ENCODE measurements around the gene CXCR5.

The CXCR5 gene

DNA sequence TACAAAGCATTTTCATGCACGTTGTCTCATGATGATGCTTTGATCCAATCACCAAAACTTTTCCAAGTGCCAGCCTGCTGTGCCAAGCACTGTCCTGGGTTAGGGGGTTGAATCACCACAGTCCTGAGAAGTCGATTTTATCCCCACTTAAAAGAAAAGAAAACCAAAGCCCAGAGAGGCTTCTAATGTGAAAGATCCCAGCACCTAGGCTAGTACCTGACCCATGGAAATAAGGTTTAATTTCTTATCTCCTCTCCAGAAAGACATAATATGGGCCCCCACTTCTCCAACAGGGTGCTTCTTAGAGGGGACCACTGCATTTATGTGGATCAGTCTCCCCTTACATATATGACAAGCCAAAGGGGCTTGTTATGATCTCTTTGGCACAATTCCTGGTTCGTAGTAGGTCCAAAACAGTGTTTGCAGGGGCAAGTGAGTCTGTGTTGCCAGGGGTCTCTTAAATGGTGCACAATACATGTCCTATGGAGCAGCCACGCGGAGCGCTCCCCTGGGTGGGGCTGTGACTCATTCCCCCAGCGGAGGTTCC, 43.9 kb downstream of the CXCR5 start:
- DNase-seq (ENCODE audit: low read depth in 2 of 2): no peak

GRCh38 chr11:118928101-118928869, 44.6 kb downstream of the CXCR5 start:
- DNase-seq (ENCODE audit: low read depth in 2 of 2): peak; percentile 83 to 85

GRCh38 chr11:118928870-118929500, 45.3 kb downstream of the CXCR5 start:
- no peak for DNase-seq (ENCODE audit: low read depth in 2 of 2)

- DNase-seq (ENCODE audit: low read depth in 2 of 2): peak in 1 of 2 donors; percentile 54
Measured at GRCh38 chr11:118929501-118930093, 45.9 kb downstream of the CXCR5 start.

DNA sequence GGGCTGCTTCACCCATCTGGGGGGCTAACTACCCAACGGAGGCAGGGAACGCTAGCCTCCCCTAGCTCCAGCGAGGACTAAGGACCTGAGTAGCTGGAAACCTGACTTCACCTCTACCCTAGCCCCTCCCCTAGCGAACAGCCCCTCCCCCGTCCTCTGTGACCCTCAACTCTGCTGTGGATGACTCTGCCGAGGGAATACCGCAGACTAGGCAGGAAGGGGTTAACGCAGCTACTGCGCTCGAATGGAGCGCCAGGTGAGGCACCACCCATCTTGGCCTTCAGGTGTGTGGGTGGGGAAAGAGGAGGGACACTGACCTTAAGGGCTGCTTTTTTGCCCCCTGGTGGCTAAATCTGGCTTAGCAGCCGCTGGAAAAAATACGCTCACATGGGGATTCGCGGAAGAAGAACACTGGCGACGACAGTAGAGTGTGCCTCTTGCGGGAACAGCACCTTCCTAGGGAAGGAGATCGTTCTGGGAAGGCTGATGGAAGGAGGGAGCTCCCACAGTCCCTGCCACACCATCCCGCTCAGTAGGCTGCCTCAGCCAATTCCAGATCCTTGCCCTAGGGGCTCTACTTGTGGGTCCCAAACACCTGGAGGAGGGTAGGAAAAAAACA, 46.5 kb downstream of the CXCR5 start:
- peak; percentile 70 to 75 for DNase-seq (ENCODE audit: low read depth in 2 of 2)

- DNase-seq (ENCODE audit: low read depth in 2 of 2): no peak
Measured at GRCh38 chr11:118931571-118931970, 47.9 kb downstream of the CXCR5 start.

- no peak for DNase-seq (ENCODE audit: low read depth in 2 of 2)
Measured at GRCh38 chr11:118933486-118933885, 49.8 kb downstream of the CXCR5 start.

DNA sequence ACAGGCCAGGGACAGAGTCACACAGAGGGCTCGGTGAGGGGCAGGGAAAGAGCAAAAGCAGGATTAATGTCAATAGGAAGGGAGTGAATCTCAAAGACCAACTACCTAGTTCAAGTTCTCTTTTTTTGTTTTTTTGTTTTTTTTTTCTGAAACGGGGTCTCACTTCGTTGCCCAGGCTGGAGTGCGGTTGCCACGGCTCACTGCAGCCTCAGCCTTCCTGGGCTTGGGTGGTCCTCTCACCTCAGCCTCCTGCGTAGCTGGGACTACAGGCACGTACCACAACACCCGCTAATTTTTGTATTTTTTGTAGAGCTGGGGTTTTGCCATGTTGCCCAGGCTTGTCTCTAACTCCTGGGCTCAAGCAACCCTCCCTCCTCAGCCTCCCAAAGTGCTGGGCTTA, 51.7 kb downstream of the CXCR5 start:
- no peak for DNase-seq (ENCODE audit: low read depth in 2 of 2)

DNA sequence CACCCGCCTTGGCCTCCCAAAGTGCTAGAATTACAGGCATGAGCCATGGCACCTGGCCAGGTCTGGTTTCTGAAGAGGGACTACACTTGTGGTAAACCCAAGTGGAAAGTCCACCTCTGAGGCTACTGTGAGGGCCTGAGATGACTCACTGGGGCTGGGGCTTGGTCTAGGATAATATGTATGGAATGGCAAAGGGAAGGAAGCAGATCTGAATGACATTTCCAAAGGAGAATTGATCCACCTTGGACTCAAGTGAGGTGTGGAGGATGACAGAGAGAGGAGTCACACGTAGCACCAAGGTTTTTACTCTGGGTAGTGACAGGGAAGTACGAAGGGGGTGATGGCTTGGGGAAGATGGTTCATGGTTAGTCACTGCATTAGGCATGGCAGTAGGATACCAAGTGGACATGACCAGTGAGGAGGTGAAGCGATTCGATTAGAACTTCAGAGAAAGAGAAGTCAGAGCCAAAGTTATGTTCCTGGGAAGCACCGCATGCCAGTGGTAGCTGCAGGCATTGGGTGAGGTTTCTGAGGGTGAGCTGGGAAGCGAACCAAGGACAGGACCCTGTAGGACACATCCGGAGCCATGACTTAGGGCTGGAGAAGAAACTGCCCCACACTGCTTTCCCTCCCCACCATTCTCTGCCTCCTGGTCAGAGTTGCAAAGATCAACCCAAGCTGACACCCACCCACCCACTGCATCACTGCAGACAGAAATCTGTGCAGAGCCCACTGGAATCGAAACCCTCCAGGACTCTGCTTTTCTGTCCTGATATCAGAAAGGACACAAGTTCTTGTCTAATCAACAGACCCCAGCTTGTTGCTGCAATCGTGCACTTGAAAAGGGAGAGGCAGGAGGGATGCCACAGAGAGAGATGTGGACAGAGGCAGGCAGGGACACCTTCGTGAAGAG, 55.1 kb downstream of the CXCR5 start:
- no peak for DNase-seq (ENCODE audit: low read depth in 2 of 2)

DNA sequence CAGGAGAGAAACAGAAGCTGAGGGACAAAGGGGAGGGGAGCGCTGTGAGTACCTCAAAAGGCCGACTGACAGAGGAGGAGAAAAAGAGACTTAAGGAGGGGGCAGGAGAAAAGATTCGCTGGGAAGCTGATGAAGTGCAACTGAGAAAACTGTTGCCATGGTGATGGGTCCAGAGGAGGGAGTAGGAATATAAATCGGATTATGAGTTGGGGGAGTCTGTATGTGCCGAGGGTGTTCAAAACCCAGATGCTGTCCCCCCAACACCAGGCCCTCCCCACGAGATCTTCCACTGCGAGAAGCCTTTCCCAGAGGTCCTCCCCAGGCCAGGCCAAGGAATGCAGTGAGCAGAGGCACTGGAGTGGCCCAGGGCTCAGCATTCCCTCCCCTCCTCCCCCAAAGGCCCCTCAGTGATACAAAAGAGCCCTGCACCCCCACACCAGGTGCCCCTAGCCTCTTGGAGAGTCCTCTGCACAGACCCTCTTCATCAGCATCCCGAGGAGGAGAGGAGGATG, 55.8 kb downstream of the CXCR5 start:
- no peak for DNase-seq (ENCODE audit: low read depth in 2 of 2)

DNA sequence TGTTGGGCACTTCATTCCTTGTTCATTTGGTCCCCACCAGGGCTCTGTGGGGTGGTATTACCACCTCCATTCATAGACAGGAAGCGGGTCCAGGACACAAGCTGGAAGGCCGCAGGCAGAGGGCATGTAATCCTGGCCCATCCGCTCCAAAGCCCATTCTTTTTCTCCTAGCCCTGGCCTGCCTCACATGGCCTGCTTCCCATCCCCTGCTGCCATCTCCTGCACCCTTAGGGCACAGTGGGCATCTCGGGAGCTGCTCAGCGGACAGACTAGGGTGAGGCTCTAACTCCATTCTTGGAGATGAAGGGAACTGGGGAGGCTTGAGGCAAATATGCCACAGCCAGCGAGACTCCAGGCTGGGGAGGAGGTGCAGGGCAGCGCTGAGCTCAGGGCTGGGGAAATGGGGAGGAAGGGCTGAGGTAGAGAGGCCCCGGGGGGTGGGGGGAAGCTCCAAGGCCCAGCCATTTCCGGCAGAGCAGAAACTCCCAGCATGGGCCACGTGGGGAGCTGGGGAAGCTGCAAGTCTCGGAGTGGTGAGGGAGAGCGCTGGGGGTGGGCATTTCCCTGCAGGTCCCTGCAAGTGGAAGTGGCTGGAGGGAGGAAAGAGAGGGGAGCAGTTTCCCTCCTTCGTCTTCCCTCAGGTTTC, 56.4 kb downstream of the CXCR5 start:
- no peak for DNase-seq (ENCODE audit: low read depth in 2 of 2)

- no peak for DNase-seq (ENCODE audit: low read depth in 2 of 2)
Measured at GRCh38 chr11:118947091-118947490, 63.4 kb downstream of the CXCR5 start.

All from stimulated activated CD8-positive, alpha-beta memory T cell treated with anti-CD3 and anti-CD28 coated beads, Interleukin-2, amount 100 ng/mL, for 1 hour (primary cell).